ENCODE results near the gene RABEP1.

Gene RABEP1

GRCh38 chr17:5254414-5254813, 27.7 kb upstream of the RABEP1 start:
- no peak for DNase-seq (ENCODE audit: low read depth in 1 of 2, low spot score in 1 of 2)
- no peak overlapping the region for H3K4me3 ChIP-seq (replicated peaks; ENCODE audit: insufficient read depth, low read length)
- peak overlapping the region; percentile 75 for H3K27ac ChIP-seq (replicated peaks)
- TF ChIP-seq GABPA (IDR thresholded peaks at IDR 0.05; ENCODE audit: low read depth): no peak
- TF ChIP-seq POLR2AphosphoS5 (IDR thresholded peaks at IDR 0.05; ENCODE audit: low read depth): no peak
- TF ChIP-seq CTCF (IDR thresholded peaks at IDR 0.05; ENCODE audit: insufficient read depth, low read length): no peak
- TF ChIP-seq, protein P1, sequence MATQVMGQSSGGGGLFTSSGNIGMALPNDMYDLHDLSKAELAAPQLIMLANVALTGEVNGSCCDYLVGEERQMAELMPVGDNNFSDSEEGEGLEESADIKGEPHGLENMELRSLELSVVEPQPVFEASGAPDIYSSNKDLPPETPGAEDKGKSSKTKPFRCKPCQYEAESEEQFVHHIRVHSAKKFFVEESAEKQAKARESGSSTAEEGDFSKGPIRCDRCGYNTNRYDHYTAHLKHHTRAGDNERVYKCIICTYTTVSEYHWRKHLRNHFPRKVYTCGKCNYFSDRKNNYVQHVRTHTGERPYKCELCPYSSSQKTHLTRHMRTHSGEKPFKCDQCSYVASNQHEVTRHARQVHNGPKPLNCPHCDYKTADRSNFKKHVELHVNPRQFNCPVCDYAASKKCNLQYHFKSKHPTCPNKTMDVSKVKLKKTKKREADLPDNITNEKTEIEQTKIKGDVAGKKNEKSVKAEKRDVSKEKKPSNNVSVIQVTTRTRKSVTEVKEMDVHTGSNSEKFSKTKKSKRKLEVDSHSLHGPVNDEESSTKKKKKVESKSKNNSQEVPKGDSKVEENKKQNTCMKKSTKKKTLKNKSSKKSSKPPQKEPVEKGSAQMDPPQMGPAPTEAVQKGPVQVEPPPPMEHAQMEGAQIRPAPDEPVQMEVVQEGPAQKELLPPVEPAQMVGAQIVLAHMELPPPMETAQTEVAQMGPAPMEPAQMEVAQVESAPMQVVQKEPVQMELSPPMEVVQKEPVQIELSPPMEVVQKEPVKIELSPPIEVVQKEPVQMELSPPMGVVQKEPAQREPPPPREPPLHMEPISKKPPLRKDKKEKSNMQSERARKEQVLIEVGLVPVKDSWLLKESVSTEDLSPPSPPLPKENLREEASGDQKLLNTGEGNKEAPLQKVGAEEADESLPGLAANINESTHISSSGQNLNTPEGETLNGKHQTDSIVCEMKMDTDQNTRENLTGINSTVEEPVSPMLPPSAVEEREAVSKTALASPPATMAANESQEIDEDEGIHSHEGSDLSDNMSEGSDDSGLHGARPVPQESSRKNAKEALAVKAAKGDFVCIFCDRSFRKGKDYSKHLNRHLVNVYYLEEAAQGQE (IDR thresholded peaks at IDR 0.05; ENCODE audit: insufficient replicate concordance, low read depth): no peak
- no peak for TF ChIP-seq SPI1 (IDR thresholded peaks at IDR 0.05; ENCODE audit: borderline replicate concordance, low read depth)
- no peaks in the 10 kb centered on the region for H3K27me3 ChIP-seq (ENCODE audit: insufficient read depth, poor library complexity, severe bottlenecking)

- peak in 1 of 2 experiments; percentile 80 for DNase-seq (ENCODE audit: low read depth in 1 of 2, low spot score in 1 of 2)
- TF ChIP-seq CTCF (IDR thresholded peaks at IDR 0.05; ENCODE audit: insufficient read depth, low read length) (no peak), POLR2AphosphoS5 (IDR thresholded peaks at IDR 0.05; ENCODE audit: low read depth) (peak; percentile 51), GABPA (IDR thresholded peaks at IDR 0.05; ENCODE audit: low read depth) (no peak), SPI1 (IDR thresholded peaks at IDR 0.05; ENCODE audit: borderline replicate concordance, low read depth) (peak; percentile 28; the same call in 1 of the 2 replicates)
- TF ChIP-seq, protein P1 (IDR thresholded peaks at IDR 0.05; ENCODE audit: insufficient replicate concordance, low read depth): no peak
- no peaks in the 10 kb centered on the region for H3K27me3 ChIP-seq (ENCODE audit: insufficient read depth, poor library complexity, severe bottlenecking)
- H3K4me3 ChIP-seq (replicated peaks; ENCODE audit: insufficient read depth, low read length): no peak overlapping the region
- H3K27ac ChIP-seq (replicated peaks): peak overlapping the region; percentile 75
Measured at GRCh38 chr17:5254903-5255521, 27.1 kb upstream of the RABEP1 start.

DNA sequence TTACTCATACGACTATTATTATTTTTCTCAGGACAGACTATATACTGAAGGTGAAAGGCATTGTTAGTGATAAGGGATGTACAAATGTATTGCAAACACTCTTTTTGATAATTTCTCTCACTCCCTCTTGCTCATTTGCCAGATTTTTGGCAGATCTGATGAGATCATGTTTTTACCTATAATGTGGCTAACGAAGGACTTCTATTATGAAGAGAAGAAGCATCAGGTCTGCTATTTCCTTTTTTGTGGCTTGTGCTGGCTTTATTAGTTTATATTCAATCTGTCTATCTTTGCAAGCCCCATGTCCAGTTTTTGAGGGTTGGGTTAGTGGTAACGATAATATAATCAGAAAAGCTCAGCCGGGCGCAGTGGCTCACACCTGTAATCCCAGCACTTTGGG, 25.0 kb upstream of the RABEP1 start:
- Histone ChIP-seq H3K4me3 (replicated peaks; ENCODE audit: insufficient read depth, low read length) (no peak overlapping the region), H3K27ac (replicated peaks) (no peak overlapping the region), H3K27me3 (ENCODE audit: insufficient read depth, poor library complexity, severe bottlenecking) (no peaks in the 10 kb centered on the region)
- no peak for TF ChIP-seq GABPA (IDR thresholded peaks at IDR 0.05; ENCODE audit: low read depth)
- TF ChIP-seq, protein P1 (IDR thresholded peaks at IDR 0.05; ENCODE audit: insufficient replicate concordance, low read depth): no peak
- TF ChIP-seq SPI1 (IDR thresholded peaks at IDR 0.05; ENCODE audit: borderline replicate concordance, low read depth): no peak
- no peak for TF ChIP-seq CTCF (IDR thresholded peaks at IDR 0.05; ENCODE audit: insufficient read depth, low read length)
- TF ChIP-seq POLR2AphosphoS5 (IDR thresholded peaks at IDR 0.05; ENCODE audit: low read depth): no peak
- DNase-seq (ENCODE audit: low read depth in 1 of 2, low spot score in 1 of 2): no peak

Measured in HL-60 (cell line).